HUES6 (cell line): ENCODE measurements around the gene SOD3.

Experiments used
- H3K27ac ChIP-seq: 2 replicates; pipeline ENCODE4 v1.7.0; 2013; ENCODE audit warnings: low read depth, mild to moderate bottlenecking, low read length, inconsistent platforms
- H3K27me3 ChIP-seq: 2 replicates; pipeline ENCODE4 v1.6.1; 2013; ENCODE audit warnings: low read length; ENCODE audit not compliant: control insufficient read depth, insufficient read depth
- H3K36me3 ChIP-seq: 2 replicates; pipeline ENCODE4 v1.6.1; 2013; ENCODE audit warnings: low read length; ENCODE audit not compliant: control insufficient read depth, insufficient read depth
- H3K4me1 ChIP-seq: 2 replicates; pipeline ENCODE4 v1.6.1; 2013; ENCODE audit warnings: low read length; ENCODE audit not compliant: control insufficient read depth, insufficient read depth
- H3K4me3 ChIP-seq: 2 replicates; pipeline ENCODE4 v1.5.1; 2013; ENCODE audit warnings: low read depth, low read length
- H3K9ac ChIP-seq: one replicate; pipeline ENCODE4 v1.6.1; 2013; ENCODE audit warnings: mild to moderate bottlenecking, low read length
- H3K9me3 ChIP-seq: 2 replicates; pipeline ENCODE4 v1.6.1; 2013; ENCODE audit warnings: low read depth, low read length; ENCODE audit not compliant: control insufficient read depth, insufficient read depth

SOD3 gene

GRCh38 chr4:24765376-24765988, 29.9 kb upstream of the SOD3 start:
- Histone ChIP-seq H3K9me3 (no peaks in the 10 kb centered on the region), H3K9ac (no peak overlapping the region), H3K4me1 (peaks cover 9% of the 10 kb centered on the region; the same call in 1 of the 2 replicates), H3K27me3 (no peaks in the 10 kb centered on the region), H3K4me3 (no peak overlapping the region), H3K27ac (no peak overlapping the region), H3K36me3 (no peaks in the 10 kb centered on the region)

- Histone ChIP-seq H3K9me3 (no peaks in the 10 kb centered on the region), H3K4me3 (no peak overlapping the region), H3K4me1 (peaks cover 9% of the 10 kb centered on the region; the same call in 1 of the 2 replicates), H3K27ac (no peak overlapping the region), H3K27me3 (no peaks in the 10 kb centered on the region), H3K9ac (no peak overlapping the region), H3K36me3 (no peaks in the 10 kb centered on the region)
Measured at GRCh38 chr4:24768006-24768405, 27.4 kb upstream of the SOD3 start.

DNA sequence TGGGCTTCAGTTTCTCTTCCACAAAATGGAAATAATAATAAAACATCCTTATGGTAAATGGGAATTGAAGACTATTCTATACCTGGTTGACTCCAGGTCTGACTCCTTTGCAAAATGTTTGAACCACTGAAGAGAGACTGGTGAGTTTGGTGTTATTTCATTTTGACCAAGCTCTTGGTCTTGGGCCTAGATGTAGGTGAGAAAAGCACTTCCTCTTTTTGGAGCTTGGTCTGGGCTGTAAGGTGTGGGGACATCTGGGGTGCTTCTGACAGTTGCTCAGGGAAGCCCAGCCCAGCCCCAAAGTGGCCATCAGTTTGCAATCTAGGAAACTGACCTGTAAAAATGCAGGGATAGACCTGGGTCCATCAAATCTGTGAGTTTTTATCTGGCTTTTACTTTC, 26.8 kb upstream of the SOD3 start:
- Histone ChIP-seq H3K27ac (no peak overlapping the region), H3K36me3 (no peaks in the 10 kb centered on the region), H3K4me3 (no peak overlapping the region), H3K27me3 (no peaks in the 10 kb centered on the region), H3K9me3 (no peaks in the 10 kb centered on the region), H3K9ac (no peak overlapping the region), H3K4me1 (peaks cover 9% of the 10 kb centered on the region; the same call in 1 of the 2 replicates)

DNA sequence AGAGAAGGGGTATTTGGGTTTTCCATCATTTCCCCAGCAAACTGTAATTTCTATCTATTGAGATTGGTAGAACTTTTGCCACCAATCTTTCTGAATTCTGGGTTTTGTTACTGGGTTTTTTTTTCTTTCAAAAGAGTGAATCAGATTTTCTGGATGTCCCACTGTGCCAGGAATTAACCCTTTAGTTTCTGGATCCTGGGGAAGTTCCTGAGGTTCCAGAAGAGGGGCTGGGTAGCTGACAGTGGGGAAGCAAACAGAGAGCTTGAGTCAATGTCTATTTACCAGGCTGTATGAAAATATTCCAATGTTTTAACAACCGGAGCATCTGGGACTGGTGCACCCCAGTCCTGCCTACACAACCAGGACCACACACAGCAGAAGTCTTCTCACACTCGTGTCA, 25.8 kb upstream of the SOD3 start:
- Histone ChIP-seq H3K27me3 (no peaks in the 10 kb centered on the region), H3K4me1 (peaks cover 9% of the 10 kb centered on the region; the same call in 1 of the 2 replicates), H3K9me3 (no peaks in the 10 kb centered on the region), H3K9ac (no peak overlapping the region), H3K27ac (no peak overlapping the region), H3K36me3 (no peaks in the 10 kb centered on the region), H3K4me3 (no peak overlapping the region)

DNA sequence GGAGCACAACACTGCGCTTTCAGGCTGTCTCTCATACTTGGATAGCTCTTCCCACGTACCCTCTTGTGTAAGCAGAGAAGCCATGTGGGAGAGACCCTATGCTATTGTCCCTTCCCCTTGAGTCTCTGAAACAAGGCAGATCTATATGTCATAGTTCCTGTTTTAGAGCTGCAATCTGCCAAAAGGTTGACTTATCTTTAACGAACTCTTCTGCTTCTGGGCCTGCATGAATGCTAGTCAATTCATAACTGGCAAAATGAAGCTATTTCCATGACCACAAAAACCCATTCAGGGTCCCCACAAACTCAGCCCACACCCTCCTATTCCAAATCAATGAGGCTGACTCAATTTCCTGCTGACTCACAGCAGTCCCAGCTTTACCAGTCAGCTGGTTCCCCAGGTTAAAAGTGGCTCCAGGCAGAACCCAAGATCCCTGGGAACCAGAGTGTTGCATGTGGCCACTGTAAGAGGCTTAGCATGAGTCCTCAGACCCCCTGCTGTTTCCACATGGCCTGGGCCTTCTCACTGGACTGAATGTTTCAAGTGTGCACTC, 25.3 kb upstream of the SOD3 start:
- Histone ChIP-seq H3K9ac (no peak overlapping the region), H3K27ac (no peak overlapping the region), H3K4me1 (peaks cover 9% of the 10 kb centered on the region; the same call in 1 of the 2 replicates), H3K4me3 (no peak overlapping the region), H3K36me3 (no peaks in the 10 kb centered on the region), H3K27me3 (no peaks in the 10 kb centered on the region), H3K9me3 (no peaks in the 10 kb centered on the region)

- H3K9ac ChIP-seq = no peak overlapping the region
- H3K27ac ChIP-seq = no peak overlapping the region
- H3K4me1 ChIP-seq = peaks cover 9% of the 10 kb centered on the region; the same call in 1 of the 2 replicates
Measured at GRCh38 chr4:24770667-24771066, 24.7 kb upstream of the SOD3 start.

DNA sequence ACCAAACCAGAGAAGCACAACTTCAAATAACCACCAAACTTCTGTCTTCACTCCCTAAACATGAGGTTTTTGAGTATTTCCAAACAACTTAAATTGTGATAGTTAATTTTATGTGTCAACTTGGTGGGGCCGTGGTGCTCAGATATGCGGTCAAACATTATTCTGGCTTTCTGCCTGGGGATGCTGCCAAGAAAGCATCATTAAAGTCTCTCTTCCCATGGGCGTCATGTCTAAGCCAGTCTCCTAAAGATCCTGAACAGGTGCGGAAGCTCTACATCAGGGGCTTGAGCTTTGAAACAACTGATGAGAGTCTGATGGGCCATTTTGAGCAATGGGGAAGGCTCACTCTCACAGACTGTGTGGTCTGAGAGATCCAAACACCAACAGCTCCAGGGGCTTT, 24.1 kb upstream of the SOD3 start:
- Histone ChIP-seq H3K4me3 (no peak overlapping the region), H3K27ac (no peak overlapping the region), H3K27me3 (no peaks in the 10 kb centered on the region), H3K9ac (no peak overlapping the region), H3K4me1 (peaks cover 9% of the 10 kb centered on the region; the same call in 1 of the 2 replicates), H3K36me3 (no peaks in the 10 kb centered on the region), H3K9me3 (no peaks in the 10 kb centered on the region)

More at GRCh38 chr4:24770667-24771066, 24.7 kb upstream of the SOD3 start:
- Histone ChIP-seq H3K36me3 (no peaks in the 10 kb centered on the region), H3K4me3 (no peak overlapping the region), H3K9me3 (no peaks in the 10 kb centered on the region), H3K27me3 (no peaks in the 10 kb centered on the region)

GRCh38 chr4:24772061-24772705, 23.2 kb upstream of the SOD3 start:
- Histone ChIP-seq H3K9ac (no peak overlapping the region), H3K27me3 (no peaks in the 10 kb centered on the region), H3K36me3 (no peaks in the 10 kb centered on the region), H3K4me3 (no peak overlapping the region), H3K27ac (no peak overlapping the region), H3K4me1 (peaks cover 9% of the 10 kb centered on the region; the same call in 1 of the 2 replicates), H3K9me3 (no peaks in the 10 kb centered on the region)

DNA sequence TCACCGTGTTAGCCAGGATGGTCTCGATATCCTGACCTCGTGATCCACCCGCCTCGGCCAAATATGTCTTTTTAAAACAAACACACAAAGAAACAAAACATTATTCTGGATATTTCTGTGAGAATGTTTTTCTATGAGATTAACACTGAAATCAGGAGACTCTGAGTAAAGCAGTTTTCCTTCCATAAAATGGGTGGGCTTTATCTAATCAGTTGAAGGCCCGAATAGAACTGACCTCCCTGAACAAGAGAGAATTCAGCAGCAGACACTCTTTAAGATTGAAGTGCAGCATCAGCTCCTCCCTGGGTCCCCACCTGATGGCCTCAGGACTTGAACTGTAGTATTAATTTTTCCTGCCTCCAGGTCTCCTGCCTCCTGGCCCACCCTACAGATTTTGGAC, 22.4 kb upstream of the SOD3 start:
- Histone ChIP-seq H3K4me3 (no peak overlapping the region), H3K27ac (no peak overlapping the region), H3K27me3 (no peaks in the 10 kb centered on the region), H3K4me1 (peaks cover 9% of the 10 kb centered on the region; the same call in 1 of the 2 replicates), H3K9me3 (no peaks in the 10 kb centered on the region), H3K36me3 (no peaks in the 10 kb centered on the region), H3K9ac (no peak overlapping the region)

- Histone ChIP-seq H3K4me3 (no peak overlapping the region), H3K27ac (no peak overlapping the region), H3K9me3 (no peaks in the 10 kb centered on the region), H3K9ac (no peak overlapping the region), H3K36me3 (no peaks in the 10 kb centered on the region), H3K27me3 (no peaks in the 10 kb centered on the region), H3K4me1 (peaks cover 9% of the 10 kb centered on the region; the same call in 1 of the 2 replicates)
Measured at GRCh38 chr4:24774452-24774851, 20.9 kb upstream of the SOD3 start.

DNA sequence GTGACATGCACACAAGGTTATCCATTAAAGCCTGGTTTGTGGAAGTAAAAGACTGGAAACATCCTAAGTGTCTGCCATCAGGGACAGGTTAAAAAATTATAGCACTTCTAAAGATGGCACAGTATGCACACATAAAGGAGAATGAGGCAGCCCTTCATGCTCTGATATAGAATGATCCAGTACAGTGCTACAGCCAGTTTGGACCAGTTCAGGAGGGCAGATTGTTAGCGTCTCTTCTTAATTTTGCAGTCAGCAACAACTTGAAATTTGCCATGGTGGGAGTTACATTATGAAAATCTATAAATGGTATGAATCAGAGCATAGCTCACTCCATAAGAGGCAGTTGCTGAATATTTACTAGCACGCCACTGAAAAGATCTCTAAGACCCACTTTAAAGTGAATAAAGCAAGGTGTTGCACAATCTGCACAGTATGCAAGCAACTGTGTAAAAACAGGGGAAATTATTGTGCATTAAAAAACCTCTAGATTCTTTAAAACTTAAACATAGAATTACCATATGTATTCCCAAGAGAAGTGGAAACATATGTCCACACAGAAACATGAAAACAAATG, 20.3 kb upstream of the SOD3 start:
- peaks cover 3% of the 10 kb centered on the region; the same call in 1 of the 2 replicates for H3K4me1 ChIP-seq
- H3K27ac ChIP-seq = no peak overlapping the region
- H3K36me3 ChIP-seq = no peaks in the 10 kb centered on the region
- H3K4me3 ChIP-seq = no peak overlapping the region
- H3K9me3 ChIP-seq = no peaks in the 10 kb centered on the region
- no peaks in the 10 kb centered on the region for H3K27me3 ChIP-seq
- H3K9ac ChIP-seq = no peak overlapping the region
